Ascending aorta (tissue), 2 donors: ENCODE data around the gene SORCS2. TPM values are rescaled to one million over a fixed set of nuclear protein-coding genes. Genes with fewer than 3 reads are reported as not detected.

Experiments
- DNase-seq, 2 donors: peaks; one replicate each; pipeline ENCODE4 v3.0.0-alpha.2; 2019; ENCODE audit warnings: low spot score in 2 of 2
- H3K27ac ChIP-seq, 2 donors: fragments of 200-600 bp; sonication (generic); one replicate each; pipeline ENCODE4 v1.5.1; 2016 to 2017; ENCODE audit warnings: mild to moderate bottlenecking in 1 of 2
- H3K27me3 ChIP-seq: fragments of 200-600 bp; sonication (generic); one replicate; pipeline ENCODE4 v1.5.1; 2017
- H3K36me3 ChIP-seq, 2 donors: fragments of 200-600 bp; sonication (generic); one replicate each; pipeline ENCODE4 v1.5.1; 2016
- H3K4me1 ChIP-seq, 2 donors: fragments of 200-600 bp; sonication (generic); one replicate each; pipeline ENCODE4 v1.5.1; 2016 to 2017; ENCODE audit warnings: mild to moderate bottlenecking in 1 of 2
- H3K4me3 ChIP-seq, 2 donors: fragments of 200-600 bp; sonication (generic); one replicate each; pipeline ENCODE4 v1.5.1; 2016 to 2017; ENCODE audit warnings: mild to moderate bottlenecking in 1 of 2
- H3K9me3 ChIP-seq, 2 donors: fragments of 200-600 bp; sonication (generic); one replicate each; pipeline ENCODE4 v1.5.1; 2016
- intact Hi-C: fragments of 100-400 bp; cut with DNase I; formaldehyde crosslinking; loops from one replicate; pipeline ENCODE4 v1.15.1; 2023
- total RNA-seq: library from RNA; depleted of rRNA; stranded (reverse); fragments of >200 nt; gene quantifications from one replicate; pipeline ENCODE4 v1.1.0, GENCODE V29; 2016
- TF ChIP-seq, protein P1 (sequence below), 3 experiments: fragments of 200-600 bp in 2 of 3; fragments of 450-650 bp in 1 of 3; sonication (generic) in 2 of 3; IDR thresholded peaks; one replicate each; pipeline ENCODE4 v1.5.1; 2016 to 2019; ENCODE audit warnings: antibody characterized with exemption in 3 of 3, mild to moderate bottlenecking in 1 of 3, moderate library complexity in 1 of 3

SORCS2 gene
- total RNA-seq, 1 donor from 2014 or later: 0.32 TPM

DNA sequence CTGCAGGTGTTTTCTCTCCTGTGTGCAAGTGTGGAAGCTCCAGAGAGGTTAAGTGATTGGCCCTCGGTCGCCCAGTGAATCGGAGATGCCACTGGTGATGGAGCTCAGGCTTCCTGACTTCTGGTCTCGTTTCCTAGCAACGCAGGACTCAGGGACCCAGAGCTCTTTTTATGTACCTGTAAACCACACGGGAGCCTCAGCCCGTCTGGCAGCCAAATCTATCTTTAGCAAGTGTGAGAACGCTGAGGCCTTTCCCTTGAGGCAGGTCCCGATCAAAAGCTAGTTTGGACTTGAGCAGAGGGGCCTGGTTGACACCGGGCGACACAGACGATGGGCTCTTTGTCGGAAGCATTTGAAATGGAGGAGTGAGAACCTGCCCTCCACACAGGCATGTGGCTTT lies 116.8 kb downstream of the SORCS2 start:
- Histone ChIP-seq H3K36me3 (no peaks in the 10 kb centered on the region), H3K27ac (no peak overlapping the region), H3K9me3 (no peaks in the 10 kb centered on the region), H3K27me3 (no peaks in the 10 kb centered on the region), H3K4me1 (no peaks in the 10 kb centered on the region), H3K4me3 (no peak overlapping the region)
- intact Hi-C loops: no loop called here
- DNase-seq: no peak
- TF ChIP-seq, protein P1, sequence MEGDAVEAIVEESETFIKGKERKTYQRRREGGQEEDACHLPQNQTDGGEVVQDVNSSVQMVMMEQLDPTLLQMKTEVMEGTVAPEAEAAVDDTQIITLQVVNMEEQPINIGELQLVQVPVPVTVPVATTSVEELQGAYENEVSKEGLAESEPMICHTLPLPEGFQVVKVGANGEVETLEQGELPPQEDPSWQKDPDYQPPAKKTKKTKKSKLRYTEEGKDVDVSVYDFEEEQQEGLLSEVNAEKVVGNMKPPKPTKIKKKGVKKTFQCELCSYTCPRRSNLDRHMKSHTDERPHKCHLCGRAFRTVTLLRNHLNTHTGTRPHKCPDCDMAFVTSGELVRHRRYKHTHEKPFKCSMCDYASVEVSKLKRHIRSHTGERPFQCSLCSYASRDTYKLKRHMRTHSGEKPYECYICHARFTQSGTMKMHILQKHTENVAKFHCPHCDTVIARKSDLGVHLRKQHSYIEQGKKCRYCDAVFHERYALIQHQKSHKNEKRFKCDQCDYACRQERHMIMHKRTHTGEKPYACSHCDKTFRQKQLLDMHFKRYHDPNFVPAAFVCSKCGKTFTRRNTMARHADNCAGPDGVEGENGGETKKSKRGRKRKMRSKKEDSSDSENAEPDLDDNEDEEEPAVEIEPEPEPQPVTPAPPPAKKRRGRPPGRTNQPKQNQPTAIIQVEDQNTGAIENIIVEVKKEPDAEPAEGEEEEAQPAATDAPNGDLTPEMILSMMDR (IDR thresholded peaks at IDR 0.05): no peak

DNA sequence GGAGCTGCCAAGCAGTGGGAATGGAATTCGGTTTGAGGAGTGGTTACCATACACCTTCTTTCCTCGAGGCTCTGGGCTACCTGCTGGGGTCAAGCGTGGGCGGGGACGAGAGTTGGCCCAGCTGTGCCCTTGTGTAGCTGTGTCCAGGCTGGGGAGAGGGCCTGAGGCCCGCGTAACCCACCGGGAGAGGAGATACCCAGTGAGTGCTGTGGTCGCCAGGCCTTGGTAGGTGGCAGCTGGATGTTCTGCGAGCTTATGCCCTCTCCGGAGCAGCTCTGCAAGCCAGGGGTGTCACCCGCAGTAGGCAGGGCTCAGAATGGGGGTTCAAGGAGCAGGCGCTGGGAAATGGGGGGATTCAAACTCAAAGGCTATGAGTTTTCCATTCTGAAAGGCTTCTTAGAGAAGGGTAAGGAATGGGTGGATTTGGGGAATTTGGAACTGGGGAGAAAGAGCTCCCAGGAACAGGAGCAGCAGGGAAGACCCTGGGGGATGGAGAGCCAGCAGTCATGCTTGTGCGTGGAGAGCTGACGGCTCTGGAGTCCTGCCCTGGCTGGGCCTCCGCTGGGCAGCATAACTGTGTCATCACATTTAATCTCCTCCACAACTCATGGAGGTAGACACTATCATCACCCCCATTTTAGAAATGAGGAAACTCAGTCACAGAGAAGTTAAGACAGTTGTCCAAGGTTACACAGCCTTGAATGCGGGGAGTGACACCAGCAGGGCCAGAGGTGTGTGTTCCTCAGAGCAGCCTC lies 117.5 kb downstream of the SORCS2 start:
- DNase-seq: no peak
- TF ChIP-seq, protein P1 (IDR thresholded peaks at IDR 0.05): no peak
- Histone ChIP-seq H3K9me3 (no peaks in the 10 kb centered on the region), H3K27me3 (no peaks in the 10 kb centered on the region), H3K4me1 (no peaks in the 10 kb centered on the region), H3K36me3 (no peaks in the 10 kb centered on the region), H3K27ac (no peak overlapping the region), H3K4me3 (no peak overlapping the region)
- intact Hi-C loops: no loop called here

DNA sequence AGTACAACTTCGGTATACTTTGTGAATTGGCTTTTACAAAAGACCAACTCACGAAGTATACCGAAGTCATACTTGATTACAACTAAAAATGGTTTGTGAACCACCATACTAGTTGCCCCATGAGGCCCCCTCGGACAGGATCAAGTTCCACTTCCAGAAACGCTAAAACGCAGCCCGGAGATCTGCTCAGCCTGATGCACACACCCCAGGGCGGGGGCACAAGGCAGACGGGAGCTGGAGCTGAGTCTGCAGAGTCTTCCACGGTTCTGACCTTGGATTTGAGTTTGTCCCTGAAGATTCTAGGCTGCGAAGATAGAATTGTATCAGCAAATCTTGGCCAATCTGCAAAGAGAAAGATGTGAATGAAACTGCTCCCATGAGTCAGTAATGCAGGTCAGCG lies 118.1 kb downstream of the SORCS2 start:
- TF ChIP-seq, protein P1 (IDR thresholded peaks at IDR 0.05): no peak
- intact Hi-C loops: no loop called here
- DNase-seq: no peak
- H3K9me3 ChIP-seq: no peaks in the 10 kb centered on the region
- no peak overlapping the region for H3K27ac ChIP-seq
- no peaks in the 10 kb centered on the region for H3K4me1 ChIP-seq
- H3K27me3 ChIP-seq: no peaks in the 10 kb centered on the region
- no peaks in the 10 kb centered on the region for H3K36me3 ChIP-seq
- H3K4me3 ChIP-seq: no peak overlapping the region

DNA sequence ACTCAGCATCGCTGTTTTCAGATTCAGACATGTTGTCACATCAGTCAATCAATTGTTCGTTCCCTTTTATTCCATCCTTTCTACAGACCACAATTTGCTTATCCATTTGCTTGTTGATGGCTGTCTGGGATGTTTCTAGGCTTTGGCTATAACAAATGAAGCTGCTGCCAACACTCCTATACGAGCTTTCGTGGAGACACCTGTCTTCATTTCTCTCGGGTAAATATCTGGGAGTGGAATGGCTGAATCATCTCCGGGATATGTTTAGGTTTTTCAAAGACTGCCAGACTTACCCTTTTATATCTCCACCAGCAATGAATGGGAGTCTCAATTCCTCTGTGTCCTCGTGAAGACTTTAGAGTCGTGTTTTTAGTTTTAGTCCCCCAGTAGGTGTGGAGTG lies 118.9 kb downstream of the SORCS2 start:
- no peak overlapping the region for H3K4me3 ChIP-seq
- intact Hi-C loops: no loop called here
- TF ChIP-seq, protein P1 (IDR thresholded peaks at IDR 0.05): no peak
- no peak for DNase-seq
- H3K9me3 ChIP-seq: no peaks in the 10 kb centered on the region
- H3K27ac ChIP-seq: no peak overlapping the region
- H3K36me3 ChIP-seq: no peaks in the 10 kb centered on the region
- H3K27me3 ChIP-seq: no peaks in the 10 kb centered on the region
- no peaks in the 10 kb centered on the region for H3K4me1 ChIP-seq

DNA sequence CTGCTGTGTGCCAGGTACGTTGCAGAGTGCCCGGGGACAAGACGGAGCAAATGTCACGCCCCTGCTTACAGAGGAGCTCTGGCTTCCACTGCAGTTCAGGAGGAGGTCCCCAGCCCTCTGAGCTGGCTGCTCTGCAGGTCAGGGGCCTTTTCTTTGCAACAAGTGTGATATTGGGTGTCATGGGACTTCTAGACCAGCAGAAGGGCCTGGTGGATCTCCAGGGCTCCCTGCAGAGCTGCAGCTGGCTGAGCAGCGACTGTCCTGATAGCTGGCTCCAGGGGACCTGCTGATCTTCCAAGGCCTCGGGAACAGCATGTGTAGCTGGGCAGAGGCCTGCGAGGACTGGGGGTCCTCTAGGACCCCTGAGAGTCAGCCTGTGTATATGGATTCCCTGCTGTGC lies 120.4 kb downstream of the SORCS2 start:
- no peak for DNase-seq
- no peaks in the 10 kb centered on the region for H3K27me3 ChIP-seq
- H3K4me3 ChIP-seq: no peak overlapping the region
- no peaks in the 10 kb centered on the region for H3K9me3 ChIP-seq
- H3K4me1 ChIP-seq: no peaks in the 10 kb centered on the region
- no peak overlapping the region for H3K27ac ChIP-seq
- intact Hi-C loops: no loop called here
- no peaks in the 10 kb centered on the region for H3K36me3 ChIP-seq
- TF ChIP-seq, protein P1 (IDR thresholded peaks at IDR 0.05): no peak
